ENCODE measurements around the gene ZNG1A. TPM values are rescaled to one million over a fixed set of nuclear protein-coding genes. Genes with fewer than 3 reads are reported as not detected.
"Not testable (repeated sequence)": the region's sequence is repeated elsewhere in the genome, so short reads cannot be mapped to it uniquely, and the experiment has no call there.

The ZNG1A gene
- total RNA-seq, 1 experiment from 2014 or later, result 34.4 TPM

GRCh38 chr9:214351-214647, 35.4 kb upstream of the ZNG1A start:
- Histone ChIP-seq H3K4me3 (peak overlapping the region; percentile 28; the same call in 1 of the 2 replicates), H3K4me1 (replicated peaks) (peaks cover 7% of the 10 kb centered on the region; the same call in 1 of the 2 replicates), H3K27me3 (replicated peaks) (peaks cover 11% of the 10 kb centered on the region), H3K36me3 (no peaks in the 10 kb centered on the region), H3K9me3 (replicated peaks) (no peaks in the 10 kb centered on the region), H3K27ac (no peak overlapping the region)
- DNase-seq (ENCODE audit: low read depth in 1 of 2, low spot score in 2 of 2), result no peak

- not testable (repeated sequence) for H3K27ac ChIP-seq
Observed at GRCh38 chr9:213901-214300, 35.0 kb upstream of the ZNG1A start.

GRCh38 chr9:212297-212696, 33.4 kb upstream of the ZNG1A start:
- H3K27me3 ChIP-seq (replicated peaks), result peaks cover 11% of the 10 kb centered on the region
- H3K27ac ChIP-seq, result no peak overlapping the region
- no peaks in the 10 kb centered on the region for H3K36me3 ChIP-seq
- DNase-seq (ENCODE audit: low read depth in 1 of 2, low spot score in 2 of 2), result no peak
- H3K4me1 ChIP-seq (replicated peaks), result peaks cover 7% of the 10 kb centered on the region; the same call in 1 of the 2 replicates
- H3K9me3 ChIP-seq (replicated peaks), result no peaks in the 10 kb centered on the region
- H3K4me3 ChIP-seq, result no peak overlapping the region

More at GRCh38 chr9:213901-214300, 35.0 kb upstream of the ZNG1A start:
- peaks cover 11% of the 10 kb centered on the region for H3K27me3 ChIP-seq (replicated peaks)
- H3K36me3 ChIP-seq; DNase-seq (ENCODE audit: low read depth in 1 of 2, low spot score in 2 of 2); H3K4me3 ChIP-seq; H3K9me3 ChIP-seq (replicated peaks); H3K4me1 ChIP-seq (replicated peaks): not testable (repeated sequence)

- Histone ChIP-seq H3K27ac (no peak overlapping the region), H3K9me3 (replicated peaks) (no peaks in the 10 kb centered on the region), H3K27me3 (replicated peaks) (peaks cover 11% of the 10 kb centered on the region), H3K36me3 (no peaks in the 10 kb centered on the region), H3K4me3 (no peak overlapping the region), H3K4me1 (replicated peaks) (peaks cover 7% of the 10 kb centered on the region; the same call in 1 of the 2 replicates)
- DNase-seq (ENCODE audit: low read depth in 1 of 2, low spot score in 2 of 2), result no peak
Observed at GRCh38 chr9:211557-211956, 32.7 kb upstream of the ZNG1A start.

- no peak for DNase-seq (ENCODE audit: low read depth in 1 of 2, low spot score in 2 of 2)
- H3K36me3 ChIP-seq, result no peaks in the 10 kb centered on the region
- H3K9me3 ChIP-seq (replicated peaks), result no peaks in the 10 kb centered on the region
- no peak overlapping the region for H3K4me3 ChIP-seq
- no peak overlapping the region for H3K27ac ChIP-seq
- H3K27me3 ChIP-seq (replicated peaks), result peaks cover 11% of the 10 kb centered on the region
- H3K4me1 ChIP-seq (replicated peaks), result peaks cover 7% of the 10 kb centered on the region; the same call in 1 of the 2 replicates
Observed at GRCh38 chr9:211036-211435, 32.2 kb upstream of the ZNG1A start.

GRCh38 chr9:209143-209758, 30.4 kb upstream of the ZNG1A start:
- Histone ChIP-seq H3K9me3 (replicated peaks) (no peaks in the 10 kb centered on the region), H3K4me3 (no peak overlapping the region), H3K27me3 (replicated peaks) (no peaks in the 10 kb centered on the region), H3K36me3 (no peaks in the 10 kb centered on the region), H3K27ac (no peak overlapping the region), H3K4me1 (replicated peaks) (no peaks in the 10 kb centered on the region)
- DNase-seq (ENCODE audit: low read depth in 1 of 2, low spot score in 2 of 2), result no peak

GRCh38 chr9:206481-206880, 27.6 kb upstream of the ZNG1A start:
- no peaks in the 10 kb centered on the region for H3K9me3 ChIP-seq (replicated peaks)
- no peak for DNase-seq (ENCODE audit: low read depth in 1 of 2, low spot score in 2 of 2)
- no peak overlapping the region for H3K4me3 ChIP-seq
- no peaks in the 10 kb centered on the region for H3K36me3 ChIP-seq
- H3K27ac ChIP-seq, result no peak overlapping the region
- H3K4me1 ChIP-seq (replicated peaks), result no peaks in the 10 kb centered on the region
- H3K27me3 ChIP-seq (replicated peaks), result no peaks in the 10 kb centered on the region

- not testable (repeated sequence) for H3K27me3 ChIP-seq (replicated peaks); DNase-seq (ENCODE audit: low read depth in 1 of 2, low spot score in 2 of 2); H3K36me3 ChIP-seq; H3K4me3 ChIP-seq; H3K4me1 ChIP-seq (replicated peaks); H3K27ac ChIP-seq; H3K9me3 ChIP-seq (replicated peaks)
Observed at GRCh38 chr9:199601-200000, 20.7 kb upstream of the ZNG1A start.

GRCh38 chr9:178140-178825, 573 bp downstream of the ZNG1A start:
- not testable (repeated sequence) for H3K36me3 ChIP-seq; H3K27me3 ChIP-seq (replicated peaks); H3K27ac ChIP-seq; H3K4me1 ChIP-seq (replicated peaks); DNase-seq (ENCODE audit: low read depth in 1 of 2, low spot score in 2 of 2); H3K9me3 ChIP-seq (replicated peaks)
- peak overlapping the region; percentile 16; the same call in 1 of the 2 replicates for H3K4me3 ChIP-seq

- not testable (repeated sequence) for H3K4me3 ChIP-seq; H3K36me3 ChIP-seq; H3K27me3 ChIP-seq (replicated peaks); H3K9me3 ChIP-seq (replicated peaks); DNase-seq (ENCODE audit: low read depth in 1 of 2, low spot score in 2 of 2); H3K27ac ChIP-seq; H3K4me1 ChIP-seq (replicated peaks)
Observed at GRCh38 chr9:169757-170156, 9.1 kb downstream of the ZNG1A start.

- H3K36me3 ChIP-seq; H3K4me3 ChIP-seq; H3K4me1 ChIP-seq (replicated peaks); DNase-seq (ENCODE audit: low read depth in 1 of 2, low spot score in 2 of 2); H3K9me3 ChIP-seq (replicated peaks); H3K27me3 ChIP-seq (replicated peaks); H3K27ac ChIP-seq: not testable (repeated sequence)
Observed at GRCh38 chr9:159871-160270, 19.0 kb downstream of the ZNG1A start.

- H3K27me3 ChIP-seq (replicated peaks); H3K27ac ChIP-seq; H3K9me3 ChIP-seq (replicated peaks); H3K4me1 ChIP-seq (replicated peaks); H3K36me3 ChIP-seq; H3K4me3 ChIP-seq; DNase-seq (ENCODE audit: low read depth in 1 of 2, low spot score in 2 of 2): not testable (repeated sequence)
Observed at GRCh38 chr9:151173-151572, 27.7 kb downstream of the ZNG1A start.

- not testable (repeated sequence) for H3K4me3 ChIP-seq; H3K27me3 ChIP-seq (replicated peaks); H3K36me3 ChIP-seq; H3K4me1 ChIP-seq (replicated peaks); H3K9me3 ChIP-seq (replicated peaks); H3K27ac ChIP-seq; DNase-seq (ENCODE audit: low read depth in 1 of 2, low spot score in 2 of 2)
Observed at GRCh38 chr9:139880-140279, 39.0 kb downstream of the ZNG1A start.

- H3K4me3 ChIP-seq; DNase-seq (ENCODE audit: low read depth in 1 of 2, low spot score in 2 of 2); H3K4me1 ChIP-seq (replicated peaks); H3K36me3 ChIP-seq; H3K27me3 ChIP-seq (replicated peaks); H3K27ac ChIP-seq; H3K9me3 ChIP-seq (replicated peaks): not testable (repeated sequence)
Observed at GRCh38 chr9:117995-118467, 60.8 kb downstream of the ZNG1A start, which contains the start of gene FOXD4. Gene FOXD4 (minus strand): TSS chr9:118417. CDS start chr9:118119, 298 bp downstream.

Measured in SJSA1 (cell line).